Urothelium cell line (cell line): ENCODE results near the gene FAAH.
"Not testable (repeated sequence)": the region's sequence is repeated elsewhere in the genome, so short reads cannot be mapped to it uniquely, and the experiment has no call there.

Experiments used
- DNase-seq: peaks from one replicate; pipeline ENCODE4 v3.0.0; 2011; ENCODE audit warnings: low spot score, mixed read lengths
- FAIRE-seq: peaks from 2 replicates; lab custom pipeline; 2011; peaks lifted over from hg19 to GRCh38; lab: Jason Lieb, UNC

Gene FAAH

DNA sequence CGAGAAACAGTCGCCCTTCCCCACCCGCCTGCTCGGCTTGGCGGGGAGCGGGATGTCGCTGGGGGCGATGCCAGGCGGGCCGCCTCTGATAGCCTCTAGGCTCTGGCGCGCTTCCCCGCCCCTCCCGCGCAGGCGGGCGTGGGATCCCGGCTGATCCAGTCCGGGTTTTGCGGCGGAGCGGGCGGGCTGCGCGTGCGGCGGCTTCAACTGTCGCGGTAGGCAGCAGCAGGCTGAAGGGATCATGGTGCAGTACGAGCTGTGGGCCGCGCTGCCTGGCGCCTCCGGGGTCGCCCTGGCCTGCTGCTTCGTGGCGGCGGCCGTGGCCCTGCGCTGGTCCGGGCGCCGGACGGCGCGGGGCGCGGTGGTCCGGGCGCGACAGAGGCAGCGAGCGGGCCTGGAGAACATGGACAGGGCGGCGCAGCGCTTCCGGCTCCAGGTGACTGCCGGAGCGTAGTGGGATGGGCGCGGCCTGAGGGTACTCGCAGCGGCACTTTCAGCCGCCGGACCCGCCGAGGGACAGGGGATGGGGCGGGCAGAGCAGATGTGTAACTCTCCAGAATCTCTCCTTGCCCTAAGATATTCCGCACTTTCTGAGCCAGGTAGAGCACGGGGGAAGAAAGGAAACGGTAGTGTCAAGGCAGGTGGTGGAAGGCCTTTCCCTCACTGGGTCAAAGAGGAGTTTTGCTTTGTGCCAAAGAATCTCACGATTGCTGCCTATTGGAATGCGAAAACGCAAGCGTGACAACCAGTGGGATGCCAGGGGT lies at the start of gene FAAH:
Gene FAAH, plus strand, starts transcription at position 210 of the 764 bp plus-strand sequence. Its CDS starts 32 bp downstream, at position 242.
- FAIRE-seq (no peak), DNase-seq (no peak)

DNA sequence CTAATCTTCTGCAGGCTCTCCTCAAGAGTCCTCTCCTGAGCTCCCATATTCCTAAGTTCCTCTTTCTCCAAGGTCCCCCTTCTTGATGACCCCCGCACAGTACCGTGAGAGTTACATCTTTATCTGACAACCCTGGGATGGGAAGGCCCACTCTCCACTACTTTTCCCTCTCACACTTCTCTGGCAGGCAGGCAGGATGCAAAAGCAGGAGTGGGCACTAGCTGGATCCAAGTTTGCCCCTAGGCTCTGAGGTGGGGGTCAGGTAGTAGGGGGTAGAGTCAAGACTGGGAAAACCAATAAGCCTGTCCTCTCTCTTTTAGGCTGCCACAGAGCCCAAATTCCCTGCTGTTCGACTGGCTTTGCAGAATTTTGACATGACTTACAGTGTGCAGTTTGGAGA lies 49.6 kb upstream of the FAAH start:
- FAIRE-seq (no peak), DNase-seq (no peak)

DNA sequence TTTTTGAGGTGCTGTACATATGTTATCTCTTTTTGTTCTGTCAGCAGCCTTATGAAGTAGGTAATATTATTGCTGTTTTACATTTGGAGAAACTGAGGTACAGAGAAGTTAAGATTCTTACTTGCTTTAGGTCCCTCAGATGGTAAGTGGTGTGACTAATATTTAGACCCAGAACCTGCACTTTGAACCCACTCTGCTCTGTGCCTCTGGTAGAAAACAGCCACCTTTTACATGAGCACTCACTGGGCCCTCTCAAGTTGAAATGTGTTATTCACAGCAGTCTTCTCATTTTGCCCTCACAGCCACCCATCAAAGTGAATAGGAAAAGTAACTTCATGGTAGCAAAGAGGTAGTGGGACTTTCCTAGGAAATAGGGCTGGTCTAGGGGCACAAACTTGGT lies 48.8 kb upstream of the FAAH start:
- DNase-seq (no peak), FAIRE-seq (no peak)

DNA sequence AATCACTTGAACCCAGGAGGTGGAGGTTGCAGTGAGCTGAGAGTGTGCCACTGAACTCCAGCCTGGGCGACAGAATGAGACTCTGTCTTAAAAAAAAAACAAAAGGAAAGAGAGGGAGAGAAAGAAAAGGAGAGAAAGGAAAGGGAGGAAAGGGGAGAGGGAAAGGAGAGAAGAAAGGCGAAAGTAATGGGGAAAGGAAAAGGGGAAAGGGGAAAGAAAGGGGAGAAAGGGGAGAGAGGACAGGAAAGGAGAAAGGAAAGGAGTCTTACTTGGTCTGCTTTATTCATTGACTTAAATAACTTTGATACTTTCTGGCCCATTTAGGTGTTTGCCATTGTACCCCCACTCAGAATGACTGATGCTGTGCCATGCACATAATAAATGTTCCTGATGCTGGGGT lies 41.8 kb upstream of the FAAH start:
- no peak for DNase-seq
- no peak for FAIRE-seq

DNA sequence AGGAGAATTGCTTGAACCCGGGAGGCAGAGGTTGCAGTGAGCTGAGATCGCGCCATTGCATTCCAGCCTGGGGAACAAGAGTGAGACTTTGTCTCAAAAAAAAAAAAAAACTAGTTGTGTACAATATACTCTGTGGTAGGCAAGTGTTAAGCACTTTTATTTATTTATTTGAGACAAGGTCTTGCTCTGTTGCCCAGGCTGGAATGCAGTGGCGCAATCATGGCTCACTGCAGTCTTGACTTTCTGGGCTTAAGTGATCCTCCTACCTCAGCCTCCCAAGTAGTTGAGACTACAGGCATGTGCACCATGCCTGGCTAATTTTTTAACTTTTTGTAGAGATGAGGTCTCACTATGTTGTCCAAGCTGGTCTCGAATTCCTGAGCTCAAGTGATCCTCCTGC lies 38.2 kb upstream of the FAAH start:
- FAIRE-seq = not testable (repeated sequence)

DNA sequence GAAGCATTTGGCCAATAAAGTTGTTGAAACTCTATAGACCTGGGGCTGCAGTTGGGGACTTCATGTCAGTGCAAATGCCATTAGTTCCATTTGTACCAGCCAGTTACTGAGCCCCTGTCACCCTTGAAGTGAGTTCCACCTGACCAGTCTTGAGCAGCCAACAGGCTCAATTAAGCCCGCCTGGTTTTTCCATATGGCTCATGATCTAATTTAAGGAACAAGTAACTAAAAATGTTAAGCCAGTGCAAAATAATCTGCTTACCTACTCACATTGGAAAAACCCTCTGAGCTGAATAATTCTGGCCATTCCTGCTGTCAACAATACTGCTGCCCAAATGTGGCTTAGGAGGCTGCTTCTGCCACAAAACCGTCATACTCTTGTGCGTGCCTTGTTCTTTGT lies 32.0 kb upstream of the FAAH start:
- DNase-seq (no peak), FAIRE-seq (no peak)

More for the DNA sequence above, 38.2 kb upstream of the FAAH start:
- DNase-seq = not testable (repeated sequence)

DNA sequence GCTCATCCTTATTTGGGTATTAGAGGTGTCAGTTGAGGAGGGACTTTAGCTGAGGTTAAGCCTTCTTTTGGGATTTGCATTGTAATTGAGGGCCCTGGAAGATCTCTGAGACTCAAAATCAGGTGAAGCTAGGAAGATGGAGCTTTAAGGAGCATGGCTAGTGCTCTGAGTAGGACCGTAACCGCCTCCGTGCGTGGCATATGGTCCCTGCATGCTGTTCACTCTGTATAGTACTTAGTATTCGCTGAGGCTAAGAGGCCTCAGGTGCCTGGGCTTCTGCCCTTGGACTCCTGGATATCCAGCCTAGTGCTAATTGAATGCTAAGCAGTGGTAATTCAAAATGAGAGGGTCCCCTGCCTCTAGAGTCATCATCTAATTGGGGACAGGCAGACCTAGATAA lies 31.0 kb upstream of the FAAH start:
- DNase-seq = no peak
- no peak for FAIRE-seq

DNA sequence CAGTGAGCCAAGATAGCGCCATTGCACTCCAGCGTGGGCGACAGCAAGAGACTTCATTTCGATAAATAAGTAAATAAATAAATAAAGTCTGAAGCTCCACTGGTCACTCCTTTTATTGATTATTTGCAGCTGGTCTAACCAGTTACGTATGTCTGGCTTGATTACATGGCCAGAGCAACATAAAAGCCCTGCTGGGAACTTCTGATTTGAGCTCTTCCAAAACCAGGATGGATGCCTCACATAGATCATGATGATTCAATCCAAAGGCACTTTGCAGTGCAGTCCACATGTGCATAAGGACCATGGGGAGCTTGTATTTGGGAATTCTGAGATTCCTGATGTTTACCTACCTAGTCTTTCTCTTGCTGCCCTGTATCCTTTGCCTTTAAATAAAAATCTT lies 29.5 kb upstream of the FAAH start:
- DNase-seq (no peak), FAIRE-seq (no peak)

DNA sequence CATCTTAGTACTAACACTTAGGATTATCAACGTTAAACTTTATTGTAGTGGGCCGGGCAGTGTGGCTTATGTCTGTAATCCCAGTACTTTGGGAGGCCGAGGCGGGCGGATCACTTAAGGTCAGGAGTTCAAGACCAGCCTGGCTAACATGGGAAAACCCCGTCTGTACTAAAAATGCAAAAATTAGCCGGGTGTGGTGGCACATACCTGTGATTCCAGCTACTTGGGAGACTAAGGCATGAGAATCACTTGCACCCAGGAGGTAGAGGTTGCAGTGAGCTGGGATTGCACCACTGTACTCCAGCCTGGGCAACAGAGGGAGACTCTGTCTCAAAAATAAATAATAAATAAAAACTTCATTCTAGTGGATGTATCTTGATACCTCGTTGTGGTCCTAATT lies 28.3 kb upstream of the FAAH start:
- not testable (repeated sequence) for DNase-seq, FAIRE-seq

DNA sequence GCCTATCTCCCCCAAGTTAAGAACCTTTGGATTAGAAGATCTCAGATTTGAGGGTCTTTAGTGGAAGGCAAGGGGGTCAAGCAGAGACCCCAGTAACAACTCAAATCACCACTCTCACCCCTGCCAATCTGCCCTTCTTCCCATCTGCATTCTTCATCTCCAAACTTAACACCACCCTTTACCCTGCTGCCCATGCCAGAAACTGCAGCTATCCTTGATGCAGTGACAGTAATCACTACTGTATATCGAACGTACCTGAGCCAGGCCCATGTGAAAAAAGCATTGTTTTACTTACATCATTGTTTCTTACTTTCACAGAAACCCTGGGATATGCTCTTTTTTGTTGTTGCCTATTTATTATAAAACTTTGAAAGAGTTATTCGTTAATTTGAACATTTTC lies 27.0 kb upstream of the FAAH start:
- no peak for DNase-seq
- no peak for FAIRE-seq

DNA sequence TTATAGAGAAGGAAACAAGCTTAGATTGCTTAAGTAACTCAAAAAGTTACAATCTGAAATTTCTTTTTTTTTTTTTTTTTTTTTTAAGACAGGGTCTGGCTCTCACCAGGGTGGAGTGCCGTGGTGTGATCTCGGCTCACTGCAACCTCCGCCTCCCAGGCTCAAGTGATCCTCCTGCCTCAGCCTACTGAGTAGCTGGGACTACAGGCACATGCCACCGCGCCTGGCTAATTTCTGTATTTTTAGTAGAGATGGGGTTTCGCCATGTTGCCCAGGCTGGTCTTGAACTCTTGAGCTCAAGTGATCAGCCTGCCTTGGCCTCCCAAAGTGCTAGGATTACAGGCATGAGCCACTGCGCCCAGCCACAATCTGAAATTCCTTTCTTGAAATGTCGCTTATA lies 26.4 kb upstream of the FAAH start:
- FAIRE-seq, DNase-seq: not testable (repeated sequence)

DNA sequence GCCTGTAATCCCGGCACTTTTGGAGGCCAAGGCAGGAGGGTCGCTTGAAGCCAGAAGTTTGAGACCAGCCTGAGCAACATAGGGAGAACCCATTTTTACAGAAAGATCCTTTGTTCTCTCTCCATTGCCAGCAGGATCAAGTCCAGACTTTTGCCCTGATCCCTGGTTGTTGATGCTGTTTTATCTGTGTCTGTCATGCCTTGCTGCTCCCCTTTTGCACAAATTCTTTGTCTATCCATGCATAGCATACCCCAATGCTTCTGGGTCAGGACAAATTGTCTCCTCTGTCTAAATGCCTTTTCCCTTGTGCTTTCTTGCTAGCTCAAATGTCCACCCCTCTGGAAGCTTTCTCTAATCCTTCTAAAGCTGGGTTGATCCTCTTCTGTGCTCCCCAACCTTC lies 25.3 kb upstream of the FAAH start:
- DNase-seq = no peak
- no peak for FAIRE-seq

DNA sequence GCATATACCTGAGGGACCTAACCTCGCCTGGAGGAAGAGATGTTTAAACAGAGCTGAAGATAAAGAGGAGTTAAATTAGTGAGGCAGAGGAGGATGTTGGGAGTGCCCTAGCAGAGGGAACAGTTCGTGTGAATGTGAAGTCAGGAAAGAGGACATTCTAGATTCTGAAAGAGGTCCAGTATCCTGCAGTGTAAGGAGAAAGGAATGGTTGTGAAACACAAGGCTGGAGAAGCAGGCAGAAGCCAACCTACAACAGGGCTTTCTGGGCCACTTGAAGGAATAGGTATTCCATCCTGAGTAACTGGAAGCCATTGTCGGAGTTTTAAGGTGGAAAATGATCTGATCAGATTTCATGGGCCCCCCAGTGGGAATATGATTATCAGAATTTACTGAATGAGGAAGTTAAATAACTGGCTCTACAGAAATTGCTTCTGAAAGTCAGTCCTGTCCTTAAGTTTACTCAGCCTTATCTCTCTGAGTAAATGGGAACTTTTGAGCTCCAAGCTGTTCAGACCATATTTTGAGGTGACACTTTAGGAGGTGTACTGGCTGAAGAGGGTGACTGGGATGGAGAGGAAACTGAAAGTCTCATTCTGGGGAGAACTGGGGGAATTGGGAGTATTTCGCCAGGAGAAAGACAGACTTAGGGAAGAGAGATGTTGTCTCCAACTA lies 24.4 kb upstream of the FAAH start:
- no peak for DNase-seq
- no peak for FAIRE-seq

DNA sequence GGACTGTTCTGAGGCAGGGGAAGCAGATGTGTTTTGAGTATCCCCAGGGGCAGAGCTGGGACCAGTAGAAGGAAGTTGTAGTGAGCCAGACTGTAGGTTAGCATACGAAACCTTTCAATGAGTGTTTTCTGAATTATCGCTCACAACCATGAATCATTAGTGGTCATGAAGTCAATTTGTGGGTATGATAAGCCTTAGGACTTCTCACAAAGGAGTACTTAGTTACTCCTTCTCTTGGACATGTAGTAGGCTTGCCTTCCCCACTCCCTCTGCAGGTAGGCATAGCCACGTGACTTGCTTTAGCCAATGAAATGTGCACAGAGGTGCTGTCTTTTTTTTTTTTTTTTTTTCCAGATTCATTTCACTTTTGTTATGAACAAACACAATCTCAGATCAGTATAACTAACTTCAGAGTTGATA lies 23.9 kb upstream of the FAAH start:
- no peak for FAIRE-seq
- DNase-seq = no peak

DNA sequence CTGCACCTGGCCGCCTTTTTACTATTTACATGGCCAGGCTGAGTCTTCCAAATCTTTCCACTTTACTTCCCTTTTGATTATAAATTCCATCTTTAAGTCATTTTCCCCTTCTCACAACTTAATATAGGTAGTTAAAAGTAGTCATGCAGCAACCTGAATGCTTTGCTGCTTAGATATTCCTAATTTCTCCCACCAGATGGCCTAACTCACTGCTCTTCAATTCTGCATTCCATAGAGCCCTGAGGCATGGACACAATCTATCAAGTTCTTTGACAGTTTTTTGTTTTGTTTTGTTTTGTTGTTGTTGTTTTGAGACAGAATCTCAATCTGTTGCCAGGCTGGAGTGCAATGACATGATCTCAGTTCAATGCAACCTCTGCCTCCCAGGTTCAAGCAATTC lies 21.7 kb upstream of the FAAH start:
- no peak for DNase-seq
- no peak for FAIRE-seq

DNA sequence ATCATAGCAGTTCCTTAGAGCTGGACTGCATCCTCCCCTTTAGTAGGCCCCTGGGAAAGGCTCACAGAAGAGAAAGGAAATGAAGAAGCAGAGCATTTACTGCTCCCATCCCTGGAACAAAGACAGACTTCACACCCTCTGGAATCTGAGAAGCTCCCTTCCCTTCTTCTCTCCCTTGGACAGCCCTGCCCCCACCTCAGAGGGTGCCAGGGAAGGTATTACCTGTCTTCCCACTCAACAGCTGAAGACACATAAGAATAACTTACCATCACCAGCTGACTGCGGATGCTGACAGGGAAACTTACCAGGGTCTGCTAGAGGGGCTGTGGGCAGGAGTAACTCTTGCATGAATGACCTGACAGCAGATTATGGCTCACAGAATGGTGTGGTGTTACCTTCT lies 14.1 kb upstream of the FAAH start:
- no peak for DNase-seq
- FAIRE-seq = no peak

DNA sequence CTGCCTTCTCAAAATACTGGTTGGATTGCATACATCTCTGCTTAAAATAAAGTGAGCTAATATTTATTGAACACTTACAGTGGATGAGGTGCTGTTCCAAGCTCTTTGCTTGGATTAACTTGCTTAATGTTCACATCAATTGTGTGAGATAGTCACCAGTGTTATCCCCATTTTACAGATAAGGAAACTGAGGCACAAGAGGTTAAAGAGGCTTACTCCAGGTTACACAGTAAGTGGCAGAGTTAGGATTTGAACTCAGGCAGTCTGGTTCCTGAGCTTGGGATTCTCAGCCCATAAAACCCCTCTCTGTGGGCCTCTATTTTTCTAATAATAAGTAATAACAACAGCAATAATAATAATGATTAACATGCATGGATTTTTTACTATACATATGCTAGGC lies 13.6 kb upstream of the FAAH start:
- FAIRE-seq (no peak), DNase-seq (no peak)

DNA sequence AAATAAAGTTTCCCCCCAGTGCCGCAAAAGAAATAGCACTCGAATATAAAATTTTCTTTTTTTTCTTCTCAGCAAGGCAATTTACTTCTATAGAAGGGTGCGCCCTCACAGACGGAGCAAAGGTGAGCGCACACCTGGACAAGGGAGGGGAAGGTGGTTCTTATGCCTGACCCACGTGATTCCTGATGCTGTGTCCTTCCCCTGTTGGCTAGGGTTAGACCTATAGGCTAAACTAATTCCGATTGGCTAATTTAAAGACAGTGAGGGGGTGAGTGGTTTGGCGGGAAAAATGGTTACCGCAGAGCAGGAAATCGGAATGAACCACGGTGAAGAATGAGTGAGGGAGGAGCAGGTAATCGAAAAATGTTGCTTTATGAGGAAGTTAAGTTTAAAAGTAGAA lies 607 bp upstream of the FAAH start:
- no peak for DNase-seq
- no peak for FAIRE-seq

DNA sequence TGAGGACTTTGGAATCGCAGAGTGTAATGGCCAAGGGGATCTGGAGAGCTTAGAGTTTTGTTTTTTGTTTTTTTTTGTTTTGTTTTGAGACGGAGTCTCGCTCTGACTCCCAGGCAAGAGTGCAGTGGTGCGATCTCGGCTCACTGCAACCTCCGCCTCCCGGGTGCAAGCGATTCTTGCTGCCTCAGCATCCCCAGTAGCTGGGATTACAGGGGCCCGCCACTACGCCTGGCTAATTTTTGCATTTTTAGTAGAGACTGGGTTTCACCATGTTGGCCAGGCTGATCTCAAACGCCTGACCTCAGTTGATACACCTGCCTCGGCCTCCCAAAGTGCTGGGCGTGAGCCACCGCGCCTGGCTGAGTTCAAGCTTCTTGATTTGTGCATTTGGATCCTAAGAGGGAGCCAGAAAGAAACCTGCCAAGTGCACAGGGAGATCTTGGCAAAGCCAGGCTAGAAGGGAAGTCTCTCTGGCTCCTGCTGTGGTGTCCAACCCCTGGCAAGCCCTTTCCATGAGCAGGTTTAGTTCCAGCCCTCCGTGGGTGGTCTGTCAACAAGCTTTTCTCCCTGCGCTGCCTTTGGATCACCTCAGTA lies 852 bp downstream of the FAAH start:
- no peak for DNase-seq
- no peak for FAIRE-seq

DNA sequence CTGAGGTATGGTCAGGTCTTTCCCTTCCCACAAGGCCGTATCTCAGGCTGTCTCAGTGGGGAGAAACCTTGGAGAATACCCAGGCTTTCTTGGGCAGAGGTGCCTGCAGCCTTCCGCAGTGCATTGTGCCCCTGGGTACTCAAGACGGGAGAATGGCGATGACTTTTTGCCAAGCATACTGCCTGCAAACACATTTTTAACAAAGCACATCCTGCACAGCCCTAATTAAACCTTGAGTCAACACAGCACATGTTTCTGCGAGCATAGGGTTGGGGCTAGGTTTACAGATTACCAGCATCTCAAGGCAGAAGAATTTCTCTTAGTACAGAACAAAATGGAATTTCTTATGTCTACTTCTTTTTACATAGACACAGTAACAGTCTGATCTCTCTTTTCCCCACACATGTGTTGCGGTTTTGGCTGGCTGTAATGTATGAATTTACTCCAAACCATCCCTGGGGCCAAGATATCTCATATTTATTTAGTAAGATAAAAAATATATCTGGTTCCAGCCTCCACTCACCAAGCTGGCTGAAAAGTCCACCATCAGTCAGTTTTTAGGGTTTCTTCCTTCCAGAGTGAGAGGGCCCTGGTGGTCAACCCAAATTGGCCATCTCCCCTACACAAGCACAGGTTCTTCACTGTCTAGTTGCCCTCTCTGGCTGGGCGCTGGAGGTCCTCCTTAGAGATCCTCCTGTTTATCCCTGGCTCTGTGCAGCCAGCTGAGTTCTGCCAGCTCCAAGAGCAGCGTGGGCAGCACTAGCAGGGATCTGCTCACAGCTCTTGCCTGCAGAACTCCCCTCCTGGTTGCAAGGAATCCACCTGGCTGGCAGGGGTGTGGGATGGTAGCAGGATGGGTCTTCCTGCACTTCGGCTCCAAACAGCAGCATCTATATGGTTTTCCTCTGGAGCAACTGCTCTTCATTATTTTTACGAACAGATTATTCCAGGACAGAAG lies 2.6 kb downstream of the FAAH start:
- FAIRE-seq (no peak), DNase-seq (no peak)

DNA sequence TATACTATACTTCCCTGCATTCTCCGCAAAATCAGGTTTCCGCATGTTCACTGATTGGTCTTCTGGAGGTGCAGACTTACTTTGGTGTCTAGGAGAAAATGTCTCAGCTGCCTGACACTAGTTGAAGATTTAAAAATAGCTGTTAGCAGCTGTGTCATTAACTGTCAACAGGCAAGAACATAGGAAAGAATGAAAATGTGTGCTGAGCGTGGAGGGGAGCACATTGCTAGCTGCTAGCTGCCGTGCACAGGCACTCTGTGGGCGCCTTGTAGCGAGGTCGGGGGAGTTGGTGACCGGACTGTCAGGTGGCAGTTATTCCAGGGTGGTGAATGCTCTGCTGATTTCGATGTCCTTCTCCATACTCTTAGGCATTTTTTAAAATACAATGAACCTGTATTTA lies 5.2 kb downstream of the FAAH start:
- FAIRE-seq (no peak), DNase-seq (no peak)
